ENCODE data around the gene STRA8. TPM values are rescaled to one million over a fixed set of nuclear protein-coding genes. Genes with fewer than 3 reads are reported as not detected.

Gene STRA8
- total RNA-seq, 1 donor from 2014 or later, result not detected

Other genes with a start within 250 kb of the STRA8 start
- gene AGBL3, start 247.3 kb upstream of the STRA8 start, total RNA-seq, result 1.6 and 1.7 TPM in 2 replicates
- 40.7 and 76.1 TPM in 2 replicates for gene TMEM140, start 85.8 kb upstream of the STRA8 start, total RNA-seq
- 20.8 and 29.5 TPM in 2 replicates for gene CYREN, start 63.1 kb upstream of the STRA8 start, total RNA-seq
- gene WDR91, start 22.3 kb upstream of the STRA8 start, total RNA-seq, result 5.3 and 7.7 TPM in 2 replicates

All from dermis blood vessel endothelial cell (primary cell).